SK-N-MC (cell line): Measurements from ENCODE around the gene EEF2KMT.

Source experiments
- DNase-seq: peaks from one replicate; pipeline ENCODE4 v3.0.0-alpha.2; 2011; ENCODE audit warnings: low read depth, low spot score
- H3K27ac ChIP-seq: fragments of 200-600 bp; sonication (generic); 2 replicates; pipeline ENCODE4 v1.5.1; 2016; ENCODE audit warnings: mixed run types
- H3K36me3 ChIP-seq: fragments of 200-600 bp; sonication (generic); 2 replicates; pipeline ENCODE4 v1.6.1; 2017; ENCODE audit warnings: antibody characterized with exemption, low read length, mixed read lengths; ENCODE audit not compliant: insufficient read depth
- H3K4me3 ChIP-seq: fragments of 200-600 bp; sonication (generic); 2 replicates; pipeline ENCODE4 v1.5.1; 2016
- H3K9ac ChIP-seq: fragments of 200-600 bp; sonication (generic); 2 replicates; pipeline ENCODE4 v1.8.0; 2017; ENCODE audit warnings: mixed run types, mixed read lengths; ENCODE audit not compliant: insufficient read length
- H3K9me3 ChIP-seq: fragments of 200-600 bp; sonication (generic); 2 replicates; pipeline ENCODE4 v1.6.1; 2017; ENCODE audit warnings: low read depth, mild to moderate bottlenecking, antibody characterized with exemption, low read length, moderate library complexity, mixed read lengths
- EZH2 ChIP-seq: fragments of 200-600 bp; sonication (generic); IDR thresholded peaks from one replicate; pipeline ENCODE4 v1.6.1; 2017; ENCODE audit warnings: antibody characterized with exemption
- FOXP2 ChIP-seq: optimal IDR thresholded peaks from 2 replicates; pipeline ENCODE3; 2011; ENCODE audit warnings: mild to moderate bottlenecking, moderate library complexity; ENCODE audit not compliant: insufficient read depth; ENCODE audit errors: extremely low read length, control extremely low read depth
- POLR2AphosphoS5 ChIP-seq: IDR thresholded peaks from 2 replicates; pipeline ENCODE4 v1.6.1; 2012; ENCODE audit warnings: mild to moderate bottlenecking, low read depth, low read length, borderline replicate concordance

Gene EEF2KMT

GRCh38 chr16:5069048-5069447 lies 28.5 kb downstream of the EEF2KMT start:
- Histone ChIP-seq H3K27ac (no peak overlapping the region), H3K4me3 (no peak overlapping the region), H3K9ac (no peak overlapping the region), H3K36me3 (no peaks in the 10 kb centered on the region), H3K9me3 (no peaks in the 10 kb centered on the region)
- no peak for DNase-seq
- TF ChIP-seq EZH2 (no peak), FOXP2 (no peak), POLR2AphosphoS5 (no peak)

- no peak for DNase-seq
- TF ChIP-seq POLR2AphosphoS5 (no peak), FOXP2 (no peak), EZH2 (no peak)
Measured at GRCh38 chr16:5066511-5066910, 31.1 kb downstream of the EEF2KMT start.

GRCh38 chr16:5065813-5066212 lies 31.8 kb downstream of the EEF2KMT start, which contains the start of gene C16orf89:
Gene C16orf89 (minus strand): TSS chr16:5065956. CDS start chr16:5065908, 48 bp downstream.
- Histone ChIP-seq H3K9me3 (no peaks in the 10 kb centered on the region), H3K36me3 (no peaks in the 10 kb centered on the region), H3K27ac (no peak within 1 kb of the TSS), H3K9ac (no peak within 1 kb of the TSS), H3K4me3 (no peak within 1 kb of the TSS)
- TF ChIP-seq EZH2, result no peak
- no peak for TF ChIP-seq FOXP2
- TF ChIP-seq POLR2AphosphoS5, result no peak
- no peak for DNase-seq

More at GRCh38 chr16:5066511-5066910, 31.1 kb downstream of the EEF2KMT start:
- Histone ChIP-seq H3K9me3 (no peaks in the 10 kb centered on the region), H3K9ac (no peak overlapping the region), H3K4me3 (no peak overlapping the region), H3K27ac (no peak overlapping the region), H3K36me3 (no peaks in the 10 kb centered on the region)

GRCh38 chr16:5065326-5065725 lies 32.3 kb downstream of the EEF2KMT start:
- H3K36me3 ChIP-seq, result no peaks in the 10 kb centered on the region
- H3K9ac ChIP-seq, result no peak overlapping the region
- H3K27ac ChIP-seq, result no peak overlapping the region
- no peaks in the 10 kb centered on the region for H3K9me3 ChIP-seq
- TF ChIP-seq EZH2, result no peak
- TF ChIP-seq FOXP2, result no peak
- no peak for TF ChIP-seq POLR2AphosphoS5
- no peak for DNase-seq
- H3K4me3 ChIP-seq, result no peak overlapping the region

GRCh38 chr16:5064915-5065314 lies 32.7 kb downstream of the EEF2KMT start:
- no peaks in the 10 kb centered on the region for H3K9me3 ChIP-seq
- no peaks in the 10 kb centered on the region for H3K36me3 ChIP-seq
- H3K27ac ChIP-seq, result no peak overlapping the region
- TF ChIP-seq POLR2AphosphoS5, result no peak
- TF ChIP-seq FOXP2, result no peak
- no peak for TF ChIP-seq EZH2
- DNase-seq, result no peak
- no peak overlapping the region for H3K4me3 ChIP-seq
- no peak overlapping the region for H3K9ac ChIP-seq

GRCh38 chr16:5062790-5063765 lies 34.5 kb downstream of the EEF2KMT start:
- no peak for DNase-seq

GRCh38 chr16:5062051-5062450 lies 35.5 kb downstream of the EEF2KMT start:
- Histone ChIP-seq H3K4me3 (no peak overlapping the region), H3K27ac (no peak overlapping the region), H3K36me3 (no peaks in the 10 kb centered on the region), H3K9me3 (no peaks in the 10 kb centered on the region), H3K9ac (no peak overlapping the region)
- no peak for DNase-seq
- TF ChIP-seq POLR2AphosphoS5 (no peak), FOXP2 (no peak), EZH2 (no peak)

More at GRCh38 chr16:5062790-5063765, 34.5 kb downstream of the EEF2KMT start:
- TF ChIP-seq EZH2 (no peak), POLR2AphosphoS5 (no peak), FOXP2 (no peak)
- Histone ChIP-seq H3K36me3 (no peaks in the 10 kb centered on the region), H3K27ac (no peak overlapping the region), H3K9ac (no peak overlapping the region), H3K9me3 (no peaks in the 10 kb centered on the region), H3K4me3 (no peak overlapping the region)

- TF ChIP-seq FOXP2, result no peak
- TF ChIP-seq POLR2AphosphoS5, result no peak
- TF ChIP-seq EZH2, result no peak
Measured at GRCh38 chr16:5060073-5060641, 37.4 kb downstream of the EEF2KMT start.

More at GRCh38 chr16:5060073-5060641, 37.4 kb downstream of the EEF2KMT start:
- no peak for DNase-seq
- H3K9me3 ChIP-seq, result no peaks in the 10 kb centered on the region
- no peak overlapping the region for H3K9ac ChIP-seq
- H3K4me3 ChIP-seq, result no peak overlapping the region
- no peak overlapping the region for H3K27ac ChIP-seq
- H3K36me3 ChIP-seq, result no peaks in the 10 kb centered on the region
